Measurements from ENCODE around the gene PRR33.

The PRR33 gene

GRCh38 chr11:1882265-1883238 is 9.1 kb downstream of the PRR33 start:
- Histone ChIP-seq H3K27ac (ENCODE audit: poor library complexity, severe bottlenecking) (no peak overlapping the region), H3K4me3 (ENCODE audit: severe bottlenecking) (no peak overlapping the region), H3K27me3 (ENCODE audit: insufficient read depth, poor library complexity, severe bottlenecking) (no peaks in the 10 kb centered on the region), H3K36me3 (ENCODE audit: low read depth) (no peaks in the 10 kb centered on the region), H3K4me1 (ENCODE audit: insufficient read depth, poor library complexity, severe bottlenecking) (peaks cover 1% of the 10 kb centered on the region), H3K9me3 (ENCODE audit: severe bottlenecking) (no peaks in the 10 kb centered on the region)
- ATAC-seq (ENCODE audit: low read depth) (peak; percentile 86), DNase-seq (ENCODE audit: low spot score) (peak; percentile 71)
- TF ChIP-seq CTCF (IDR thresholded peaks at IDR 0.05; ENCODE audit: poor library complexity, severe bottlenecking), result peak; percentile 91

GRCh38 chr11:1881442-1882264 is 10.0 kb downstream of the PRR33 start:
- no peak for DNase-seq (ENCODE audit: low spot score)
- no peaks in the 10 kb centered on the region for H3K27me3 ChIP-seq (ENCODE audit: insufficient read depth, poor library complexity, severe bottlenecking)
- H3K9me3 ChIP-seq (ENCODE audit: severe bottlenecking), result no peaks in the 10 kb centered on the region
- H3K36me3 ChIP-seq (ENCODE audit: low read depth), result no peaks in the 10 kb centered on the region
- no peak for TF ChIP-seq CTCF (IDR thresholded peaks at IDR 0.05; ENCODE audit: poor library complexity, severe bottlenecking)
- H3K4me1 ChIP-seq (ENCODE audit: insufficient read depth, poor library complexity, severe bottlenecking), result peaks cover 9% of the 10 kb centered on the region
- H3K4me3 ChIP-seq (ENCODE audit: severe bottlenecking), result no peak overlapping the region
- no peak for ATAC-seq (ENCODE audit: low read depth)
- H3K27ac ChIP-seq (ENCODE audit: poor library complexity, severe bottlenecking), result no peak overlapping the region

- no peaks in the 10 kb centered on the region for H3K9me3 ChIP-seq (ENCODE audit: severe bottlenecking)
- H3K27ac ChIP-seq (ENCODE audit: poor library complexity, severe bottlenecking), result peak overlapping the region; percentile 27
- peaks cover 16% of the 10 kb centered on the region for H3K4me1 ChIP-seq (ENCODE audit: insufficient read depth, poor library complexity, severe bottlenecking)
- H3K4me3 ChIP-seq (ENCODE audit: severe bottlenecking), result no peak overlapping the region
- no peaks in the 10 kb centered on the region for H3K36me3 ChIP-seq (ENCODE audit: low read depth)
- peak; percentile 8; the same call in 1 of the 3 replicates for ATAC-seq (ENCODE audit: low read depth)
- no peaks in the 10 kb centered on the region for H3K27me3 ChIP-seq (ENCODE audit: insufficient read depth, poor library complexity, severe bottlenecking)
- peak; percentile 23 for DNase-seq (ENCODE audit: low spot score)
- TF ChIP-seq CTCF (IDR thresholded peaks at IDR 0.05; ENCODE audit: poor library complexity, severe bottlenecking), result no peak
Observed at GRCh38 chr11:1880746-1881441, 10.8 kb downstream of the PRR33 start.

- ATAC-seq (ENCODE audit: low read depth), result no peak
- no peak for TF ChIP-seq CTCF (IDR thresholded peaks at IDR 0.05; ENCODE audit: poor library complexity, severe bottlenecking)
- H3K27ac ChIP-seq (ENCODE audit: poor library complexity, severe bottlenecking), result peak overlapping the region; percentile 27
Observed at GRCh38 chr11:1879941-1880720, 11.6 kb downstream of the PRR33 start.

More at GRCh38 chr11:1879941-1880720, 11.6 kb downstream of the PRR33 start:
- H3K9me3 ChIP-seq (ENCODE audit: severe bottlenecking), result no peaks in the 10 kb centered on the region
- no peak overlapping the region for H3K4me3 ChIP-seq (ENCODE audit: severe bottlenecking)
- H3K36me3 ChIP-seq (ENCODE audit: low read depth), result no peaks in the 10 kb centered on the region
- H3K27me3 ChIP-seq (ENCODE audit: insufficient read depth, poor library complexity, severe bottlenecking), result no peaks in the 10 kb centered on the region
- peak; percentile 59 for DNase-seq (ENCODE audit: low spot score)
- H3K4me1 ChIP-seq (ENCODE audit: insufficient read depth, poor library complexity, severe bottlenecking), result peaks cover 16% of the 10 kb centered on the region
